ENCODE results near the gene EXOC8.

EXOC8 gene

GRCh38 chr1:231381729-231382128 lies 44.1 kb upstream of the EXOC8 start:
- TF ChIP-seq, protein P1, sequence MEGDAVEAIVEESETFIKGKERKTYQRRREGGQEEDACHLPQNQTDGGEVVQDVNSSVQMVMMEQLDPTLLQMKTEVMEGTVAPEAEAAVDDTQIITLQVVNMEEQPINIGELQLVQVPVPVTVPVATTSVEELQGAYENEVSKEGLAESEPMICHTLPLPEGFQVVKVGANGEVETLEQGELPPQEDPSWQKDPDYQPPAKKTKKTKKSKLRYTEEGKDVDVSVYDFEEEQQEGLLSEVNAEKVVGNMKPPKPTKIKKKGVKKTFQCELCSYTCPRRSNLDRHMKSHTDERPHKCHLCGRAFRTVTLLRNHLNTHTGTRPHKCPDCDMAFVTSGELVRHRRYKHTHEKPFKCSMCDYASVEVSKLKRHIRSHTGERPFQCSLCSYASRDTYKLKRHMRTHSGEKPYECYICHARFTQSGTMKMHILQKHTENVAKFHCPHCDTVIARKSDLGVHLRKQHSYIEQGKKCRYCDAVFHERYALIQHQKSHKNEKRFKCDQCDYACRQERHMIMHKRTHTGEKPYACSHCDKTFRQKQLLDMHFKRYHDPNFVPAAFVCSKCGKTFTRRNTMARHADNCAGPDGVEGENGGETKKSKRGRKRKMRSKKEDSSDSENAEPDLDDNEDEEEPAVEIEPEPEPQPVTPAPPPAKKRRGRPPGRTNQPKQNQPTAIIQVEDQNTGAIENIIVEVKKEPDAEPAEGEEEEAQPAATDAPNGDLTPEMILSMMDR (IDR thresholded peaks at IDR 0.05; ENCODE audit: extremely low read depth, missing control alignments) = no peak
- DNase-seq (ENCODE audit: low spot score) = no peak

GRCh38 chr1:231376875-231377549 lies 39.4 kb upstream of the EXOC8 start:
- TF ChIP-seq, protein P1 (IDR thresholded peaks at IDR 0.05; ENCODE audit: extremely low read depth, missing control alignments) = no peak

DNA sequence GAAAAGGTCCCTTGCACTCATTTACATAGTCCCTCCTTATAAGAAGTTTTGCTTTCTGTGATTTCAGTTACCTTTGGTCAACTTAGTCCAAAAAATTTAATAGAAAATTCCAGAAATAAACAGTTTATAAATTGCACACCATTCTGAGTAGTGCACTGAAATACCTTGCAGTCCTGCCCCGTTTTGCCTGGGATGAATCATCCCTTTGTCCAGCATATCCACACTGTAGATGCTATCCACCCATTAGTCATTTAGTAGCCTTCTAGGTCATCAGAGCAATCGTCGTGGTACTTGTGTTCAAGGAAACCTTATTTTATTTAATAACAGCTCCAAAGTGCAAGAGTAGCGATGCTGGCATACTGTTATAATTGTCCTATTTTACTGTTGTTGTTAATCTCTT lies 38.4 kb upstream of the EXOC8 start:
- DNase-seq (ENCODE audit: low spot score) = no peak
- TF ChIP-seq, protein P1 (IDR thresholded peaks at IDR 0.05; ENCODE audit: extremely low read depth, missing control alignments) = no peak

More at GRCh38 chr1:231376875-231377549, 39.4 kb upstream of the EXOC8 start:
- DNase-seq (ENCODE audit: low spot score) = no peak

DNA sequence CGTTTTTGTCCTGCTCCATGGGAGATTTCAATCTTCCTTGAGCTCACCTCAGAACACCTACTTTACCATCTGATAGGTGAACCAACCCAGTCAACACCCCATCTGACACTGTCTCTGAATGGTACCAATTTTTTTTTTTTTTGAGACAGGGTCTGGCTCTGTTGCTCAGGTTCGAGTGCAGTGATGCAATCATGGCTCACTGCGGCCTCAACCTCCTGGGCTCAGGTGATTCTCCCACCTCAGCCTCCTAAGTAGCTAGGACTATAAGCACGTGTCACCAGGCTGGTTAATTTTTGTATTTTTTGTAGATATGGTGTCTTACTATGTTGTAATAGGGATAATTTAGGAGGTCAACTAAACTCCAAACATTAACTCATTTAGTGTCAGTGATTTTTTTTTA lies 36.7 kb upstream of the EXOC8 start:
- TF ChIP-seq, protein P1 (IDR thresholded peaks at IDR 0.05; ENCODE audit: extremely low read depth, missing control alignments) = no peak
- no peak for DNase-seq (ENCODE audit: low spot score)

DNA sequence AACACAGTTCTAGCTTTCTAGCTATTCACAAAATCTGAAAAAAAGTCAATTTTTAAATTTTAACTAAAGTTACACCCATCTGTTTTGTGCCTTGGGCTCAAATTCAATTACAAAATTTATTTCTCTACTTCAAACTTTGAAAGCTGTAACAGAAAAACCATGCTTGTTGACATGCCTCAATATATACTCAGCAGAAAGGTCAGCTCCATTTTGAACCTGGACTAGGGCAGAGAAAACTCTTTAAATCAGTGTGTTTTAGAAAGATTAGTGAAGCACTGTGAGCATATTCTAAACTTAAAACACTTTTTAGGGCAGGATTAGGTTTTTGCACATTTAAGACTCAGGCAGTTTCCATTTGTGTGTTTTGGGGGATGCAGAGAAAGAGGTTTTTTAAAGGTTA lies 34.8 kb upstream of the EXOC8 start:
- TF ChIP-seq, protein P1 (IDR thresholded peaks at IDR 0.05; ENCODE audit: extremely low read depth, missing control alignments) = no peak
- no peak for DNase-seq (ENCODE audit: low spot score)

GRCh38 chr1:231369282-231369681 lies 31.6 kb upstream of the EXOC8 start:
- TF ChIP-seq, protein P1 (IDR thresholded peaks at IDR 0.05; ENCODE audit: extremely low read depth, missing control alignments) = no peak
- no peak for DNase-seq (ENCODE audit: low spot score)

DNA sequence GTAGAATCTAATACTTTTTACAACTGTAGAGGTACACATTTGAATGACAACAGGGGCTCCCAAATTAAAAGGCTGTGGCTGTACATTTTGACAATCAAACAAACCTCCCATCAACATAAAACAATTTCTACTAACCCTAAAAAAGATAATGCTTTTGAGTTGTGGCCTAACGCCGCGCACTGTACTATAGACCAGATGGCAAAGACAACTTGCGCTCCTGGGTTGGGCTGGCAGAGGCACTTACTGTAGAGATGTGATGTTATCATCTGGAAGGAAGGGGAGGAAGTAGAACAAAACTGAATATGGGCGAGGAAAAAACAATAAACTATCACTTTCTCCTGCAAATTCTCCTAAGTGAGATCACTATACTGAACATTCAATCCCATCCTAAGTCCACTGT lies 26.5 kb upstream of the EXOC8 start:
- no peak for DNase-seq (ENCODE audit: low spot score)
- TF ChIP-seq, protein P1 (IDR thresholded peaks at IDR 0.05; ENCODE audit: extremely low read depth, missing control alignments) = no peak

Measured in GM20000 (cell line).